ENCODE data around the gene TM9SF4.
"Not testable (repeated sequence)": the region's sequence is repeated elsewhere in the genome, so short reads cannot be mapped to it uniquely, and the experiment has no call there.

Gene TM9SF4

GRCh38 chr20:32116079-32116521 is 6.6 kb downstream of the TM9SF4 start:
- Histone ChIP-seq H4K8ac (ENCODE audit: low read depth, low read length) (no peak overlapping the region), H4K91ac (ENCODE audit: low read depth, low read length) (no peak overlapping the region), H3K4me1 (ENCODE audit: control insufficient read depth in 1 of 2, insufficient read depth in 2 of 2, low read length in 2 of 2) (no peaks in the 10 kb centered on the region), H3K4me3 (ENCODE audit: low read depth, low read length) (no peak overlapping the region), H3K79me2 (ENCODE audit: control insufficient read depth, insufficient read depth, low read length, poor library complexity) (no peaks in the 10 kb centered on the region), H3K23ac (ENCODE audit: low read length) (no peak overlapping the region), H3K36me3 (ENCODE audit: control insufficient read depth in 1 of 2, insufficient read depth in 2 of 2, low read length in 2 of 2) (peaks cover 5 to 6% of the 10 kb centered on the region in 2 experiments), H2AK5ac (ENCODE audit: low read length) (no peak overlapping the region), H2BK5ac (ENCODE audit: low read depth, low read length, poor library complexity) (no peak overlapping the region), H2BK12ac (ENCODE audit: low read length) (no peak overlapping the region), H4K12ac (ENCODE audit: low read depth, low read length) (no peak overlapping the region), H3K9ac (ENCODE audit: low read length) (no peak overlapping the region), H3K18ac (ENCODE audit: low read length) (no peak overlapping the region), H3K27ac (ENCODE audit: low read depth, low read length) (no peak overlapping the region), H3K79me1 (ENCODE audit: low read length) (no peaks in the 10 kb centered on the region), H3K9me3 (ENCODE audit: insufficient read depth, low read depth, low read length) (no peaks in the 10 kb centered on the region), H2BK120ac (ENCODE audit: insufficient read depth, low read length, poor library complexity) (no peak overlapping the region), H2AFZ (ENCODE audit: insufficient read depth, low read length, poor library complexity) (no peak overlapping the region), H3K14ac (ENCODE audit: low read length) (no peak overlapping the region), H3K4ac (ENCODE audit: low read depth, low read length) (no peak overlapping the region), H3K27me3 (ENCODE audit: insufficient read depth, low read length) (no peaks in the 10 kb centered on the region), H3K4me2 (ENCODE audit: low read length) (no peak overlapping the region)
- no peak for DNase-seq
- WGBS (ENCODE audit: extremely low coverage, insufficient coverage, insufficient read length): no CpG with 5 or more reads among the region's 6 CpGs

- not testable (repeated sequence) for H3K18ac ChIP-seq (ENCODE audit: low read length); H3K4me2 ChIP-seq (ENCODE audit: low read length); H2AK5ac ChIP-seq (ENCODE audit: low read length); H3K27me3 ChIP-seq (ENCODE audit: insufficient read depth, low read length); H3K23ac ChIP-seq (ENCODE audit: low read length); H4K91ac ChIP-seq (ENCODE audit: low read depth, low read length); H3K79me1 ChIP-seq (ENCODE audit: low read length); H2AFZ ChIP-seq (ENCODE audit: insufficient read depth, low read length, poor library complexity); H2BK120ac ChIP-seq (ENCODE audit: insufficient read depth, low read length, poor library complexity); H2BK12ac ChIP-seq (ENCODE audit: low read length); H4K8ac ChIP-seq (ENCODE audit: low read depth, low read length); H3K4me3 ChIP-seq (ENCODE audit: low read depth, low read length); H3K27ac ChIP-seq (ENCODE audit: low read depth, low read length); H3K9ac ChIP-seq (ENCODE audit: low read length); H3K36me3 ChIP-seq (ENCODE audit: control insufficient read depth in 1 of 2, insufficient read depth in 2 of 2, low read length in 2 of 2); H4K12ac ChIP-seq (ENCODE audit: low read depth, low read length); H3K9me3 ChIP-seq (ENCODE audit: insufficient read depth, low read depth, low read length); H3K79me2 ChIP-seq (ENCODE audit: control insufficient read depth, insufficient read depth, low read length, poor library complexity); H3K14ac ChIP-seq (ENCODE audit: low read length); H3K4me1 ChIP-seq (ENCODE audit: control insufficient read depth in 1 of 2, insufficient read depth in 2 of 2, low read length in 2 of 2); DNase-seq; H2BK5ac ChIP-seq (ENCODE audit: low read depth, low read length, poor library complexity); H3K4ac ChIP-seq (ENCODE audit: low read depth, low read length)
- no CpG with 5 or more reads among the region's 6 CpGs for WGBS (ENCODE audit: extremely low coverage, insufficient coverage, insufficient read length)
Observed at GRCh38 chr20:32116796-32117195, 7.3 kb downstream of the TM9SF4 start.

DNA sequence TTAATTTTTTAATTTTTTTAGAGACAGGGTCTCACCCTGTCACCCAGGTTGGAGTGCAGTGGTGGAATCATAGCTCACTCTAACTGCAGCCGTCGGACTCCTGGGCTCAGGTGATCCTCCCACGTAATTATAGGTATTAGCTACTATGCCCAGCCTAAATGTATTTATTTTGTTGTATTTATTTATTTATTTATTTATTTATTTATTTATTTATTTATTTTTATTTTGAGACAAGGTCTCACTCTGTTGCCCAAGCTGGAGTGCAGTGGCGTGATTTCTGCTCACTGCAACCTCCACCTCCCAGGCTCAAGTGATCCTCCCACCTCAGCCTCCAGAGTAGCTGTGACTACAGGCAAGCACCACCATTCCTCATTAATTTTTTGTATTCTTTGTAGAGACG is 8.9 kb downstream of the TM9SF4 start:
- not testable (repeated sequence) for H2BK12ac ChIP-seq (ENCODE audit: low read length); H3K14ac ChIP-seq (ENCODE audit: low read length); H3K27me3 ChIP-seq (ENCODE audit: insufficient read depth, low read length); H3K4me1 ChIP-seq (ENCODE audit: control insufficient read depth in 1 of 2, insufficient read depth in 2 of 2, low read length in 2 of 2); H2AK5ac ChIP-seq (ENCODE audit: low read length); H3K4me3 ChIP-seq (ENCODE audit: low read depth, low read length); H2BK5ac ChIP-seq (ENCODE audit: low read depth, low read length, poor library complexity); H3K9ac ChIP-seq (ENCODE audit: low read length); H3K9me3 ChIP-seq (ENCODE audit: insufficient read depth, low read depth, low read length); H3K79me2 ChIP-seq (ENCODE audit: control insufficient read depth, insufficient read depth, low read length, poor library complexity); DNase-seq; H3K4me2 ChIP-seq (ENCODE audit: low read length); H3K23ac ChIP-seq (ENCODE audit: low read length); H4K91ac ChIP-seq (ENCODE audit: low read depth, low read length); H3K18ac ChIP-seq (ENCODE audit: low read length); H3K27ac ChIP-seq (ENCODE audit: low read depth, low read length); H2BK120ac ChIP-seq (ENCODE audit: insufficient read depth, low read length, poor library complexity); H3K4ac ChIP-seq (ENCODE audit: low read depth, low read length); H2AFZ ChIP-seq (ENCODE audit: insufficient read depth, low read length, poor library complexity); H3K79me1 ChIP-seq (ENCODE audit: low read length); H3K36me3 ChIP-seq (ENCODE audit: control insufficient read depth in 1 of 2, insufficient read depth in 2 of 2, low read length in 2 of 2); H4K12ac ChIP-seq (ENCODE audit: low read depth, low read length); H4K8ac ChIP-seq (ENCODE audit: low read depth, low read length)
- WGBS (ENCODE audit: extremely low coverage, insufficient coverage, insufficient read length): no CpG with 5 or more reads among the region's 5 CpGs

DNA sequence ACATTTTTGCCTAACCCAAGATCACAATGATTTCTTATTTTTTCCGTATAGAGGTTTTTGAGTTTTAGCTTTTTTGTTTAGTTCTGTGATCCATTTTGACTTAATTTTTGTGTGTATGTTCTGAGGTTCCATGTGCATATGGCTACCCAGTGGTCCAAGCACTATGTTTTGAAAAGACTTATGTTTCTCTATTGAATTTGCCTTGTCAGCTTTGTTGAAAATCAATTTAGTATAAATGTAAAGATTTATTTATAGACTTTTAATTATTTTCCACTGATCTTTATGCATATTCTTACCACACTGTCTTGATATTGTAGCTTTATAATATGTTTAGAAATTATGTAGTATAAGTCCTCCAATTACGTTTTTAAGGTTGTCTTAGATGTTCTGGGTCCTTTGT is 10.2 kb downstream of the TM9SF4 start:
- WGBS (ENCODE audit: extremely low coverage, insufficient coverage, insufficient read length): no CpG with 5 or more reads among the region's 2 CpGs
- no peak for DNase-seq
- Histone ChIP-seq H2BK12ac (ENCODE audit: low read length) (no peak overlapping the region), H3K18ac (ENCODE audit: low read length) (no peak overlapping the region), H3K9ac (ENCODE audit: low read length) (no peak overlapping the region), H4K8ac (ENCODE audit: low read depth, low read length) (no peak overlapping the region), H2BK5ac (ENCODE audit: low read depth, low read length, poor library complexity) (no peak overlapping the region), H3K4me2 (ENCODE audit: low read length) (no peak overlapping the region), H3K9me3 (ENCODE audit: insufficient read depth, low read depth, low read length) (no peaks in the 10 kb centered on the region), H3K4ac (ENCODE audit: low read depth, low read length) (no peak overlapping the region), H2AK5ac (ENCODE audit: low read length) (no peak overlapping the region), H3K23ac (ENCODE audit: low read length) (no peak overlapping the region), H3K14ac (ENCODE audit: low read length) (no peak overlapping the region), H3K36me3 (ENCODE audit: control insufficient read depth in 1 of 2, insufficient read depth in 2 of 2, low read length in 2 of 2) (peaks cover 2 to 5% of the 10 kb centered on the region in 2 experiments), H3K4me1 (ENCODE audit: control insufficient read depth in 1 of 2, insufficient read depth in 2 of 2, low read length in 2 of 2) (no peaks in the 10 kb centered on the region), H3K4me3 (ENCODE audit: low read depth, low read length) (no peak overlapping the region), H2AFZ (ENCODE audit: insufficient read depth, low read length, poor library complexity) (no peak overlapping the region), H4K12ac (ENCODE audit: low read depth, low read length) (no peak overlapping the region), H2BK120ac (ENCODE audit: insufficient read depth, low read length, poor library complexity) (no peak overlapping the region), H3K27ac (ENCODE audit: low read depth, low read length) (no peak overlapping the region), H4K91ac (ENCODE audit: low read depth, low read length) (no peak overlapping the region), H3K27me3 (ENCODE audit: insufficient read depth, low read length) (no peaks in the 10 kb centered on the region), H3K79me1 (ENCODE audit: low read length) (no peaks in the 10 kb centered on the region), H3K79me2 (ENCODE audit: control insufficient read depth, insufficient read depth, low read length, poor library complexity) (no peaks in the 10 kb centered on the region)
